Measurements from ENCODE around the gene CYP4V2.

- TF ChIP-seq, protein P1, sequence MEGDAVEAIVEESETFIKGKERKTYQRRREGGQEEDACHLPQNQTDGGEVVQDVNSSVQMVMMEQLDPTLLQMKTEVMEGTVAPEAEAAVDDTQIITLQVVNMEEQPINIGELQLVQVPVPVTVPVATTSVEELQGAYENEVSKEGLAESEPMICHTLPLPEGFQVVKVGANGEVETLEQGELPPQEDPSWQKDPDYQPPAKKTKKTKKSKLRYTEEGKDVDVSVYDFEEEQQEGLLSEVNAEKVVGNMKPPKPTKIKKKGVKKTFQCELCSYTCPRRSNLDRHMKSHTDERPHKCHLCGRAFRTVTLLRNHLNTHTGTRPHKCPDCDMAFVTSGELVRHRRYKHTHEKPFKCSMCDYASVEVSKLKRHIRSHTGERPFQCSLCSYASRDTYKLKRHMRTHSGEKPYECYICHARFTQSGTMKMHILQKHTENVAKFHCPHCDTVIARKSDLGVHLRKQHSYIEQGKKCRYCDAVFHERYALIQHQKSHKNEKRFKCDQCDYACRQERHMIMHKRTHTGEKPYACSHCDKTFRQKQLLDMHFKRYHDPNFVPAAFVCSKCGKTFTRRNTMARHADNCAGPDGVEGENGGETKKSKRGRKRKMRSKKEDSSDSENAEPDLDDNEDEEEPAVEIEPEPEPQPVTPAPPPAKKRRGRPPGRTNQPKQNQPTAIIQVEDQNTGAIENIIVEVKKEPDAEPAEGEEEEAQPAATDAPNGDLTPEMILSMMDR (IDR thresholded peaks at IDR 0.05): no peak
- TF ChIP-seq POLR2AphosphoS5 (IDR thresholded peaks at IDR 0.05) (no peak), EP300 (IDR thresholded peaks at IDR 0.05; ENCODE audit: low read depth) (no peak), POLR2A (IDR thresholded peaks at IDR 0.05) (no peak)
These were observed 34.5 kb downstream of the CYP4V2 start for GRCh38 chr4:186225848-186226247.

All from transverse colon (tissue), 4 donors.